Measurements from ENCODE around the gene NAALADL2.
"Not testable (repeated sequence)": the region's sequence is repeated elsewhere in the genome, so short reads cannot be mapped to it uniquely, and the experiment has no call there.

The NAALADL2 gene

GRCh38 chr3:175457301-175457700 is 598.2 kb downstream of the NAALADL2 start:
- intact Hi-C loops (cut with DNase I; ENCODE audit: low total_unique reads) = no loop called here
- H3K27me3 ChIP-seq = no peaks in the 10 kb centered on the region
- TF ChIP-seq CTCF (IDR thresholded peaks at IDR 0.05) = no peak
- no peaks in the 10 kb centered on the region for H3K36me3 ChIP-seq
- no peak overlapping the region for H3K4me3 ChIP-seq
- no peak for DNase-seq
- H3K4me1 ChIP-seq = no peaks in the 10 kb centered on the region
- H3K27ac ChIP-seq = no peak overlapping the region
- no peaks in the 10 kb centered on the region for H3K9me3 ChIP-seq

- H3K27me3 ChIP-seq; H3K36me3 ChIP-seq; H3K4me3 ChIP-seq; intact Hi-C loops (cut with DNase I; ENCODE audit: low total_unique reads); H3K4me1 ChIP-seq; DNase-seq; H3K9me3 ChIP-seq; H3K27ac ChIP-seq: not testable (repeated sequence)
Observed at GRCh38 chr3:175460849-175461399, 601.8 kb downstream of the NAALADL2 start.

GRCh38 chr3:175464362-175464761 is 605.2 kb downstream of the NAALADL2 start:
- DNase-seq = no peak
- no peaks in the 10 kb centered on the region for H3K27me3 ChIP-seq
- no peak for TF ChIP-seq CTCF (IDR thresholded peaks at IDR 0.05)
- no peak overlapping the region for H3K4me3 ChIP-seq
- H3K9me3 ChIP-seq = no peaks in the 10 kb centered on the region
- intact Hi-C loops (cut with DNase I; ENCODE audit: low total_unique reads) = no loop called here
- H3K4me1 ChIP-seq = no peaks in the 10 kb centered on the region
- H3K27ac ChIP-seq = no peak overlapping the region
- no peaks in the 10 kb centered on the region for H3K36me3 ChIP-seq

GRCh38 chr3:175469124-175469523 is 610.0 kb downstream of the NAALADL2 start:
- intact Hi-C loops (cut with DNase I; ENCODE audit: low total_unique reads) = no loop called here
- no peaks in the 10 kb centered on the region for H3K27me3 ChIP-seq
- no peak overlapping the region for H3K4me3 ChIP-seq
- H3K27ac ChIP-seq = no peak overlapping the region
- H3K4me1 ChIP-seq = no peaks in the 10 kb centered on the region
- H3K36me3 ChIP-seq = no peaks in the 10 kb centered on the region
- TF ChIP-seq CTCF (IDR thresholded peaks at IDR 0.05) = no peak
- no peaks in the 10 kb centered on the region for H3K9me3 ChIP-seq
- DNase-seq = no peak

- Histone ChIP-seq H3K9me3 (no peaks in the 10 kb centered on the region), H3K27me3 (no peaks in the 10 kb centered on the region), H3K4me3 (no peak overlapping the region), H3K4me1 (no peaks in the 10 kb centered on the region), H3K36me3 (no peaks in the 10 kb centered on the region), H3K27ac (no peak overlapping the region)
- DNase-seq = no peak
- TF ChIP-seq CTCF (IDR thresholded peaks at IDR 0.05) = no peak
- intact Hi-C loops (cut with DNase I; ENCODE audit: low total_unique reads) = no loop called here
Observed at GRCh38 chr3:175475765-175476164, 616.6 kb downstream of the NAALADL2 start.

- Histone ChIP-seq H3K27ac (no peak overlapping the region), H3K4me3 (no peak overlapping the region), H3K27me3 (no peaks in the 10 kb centered on the region), H3K36me3 (no peaks in the 10 kb centered on the region), H3K4me1 (no peaks in the 10 kb centered on the region), H3K9me3 (no peaks in the 10 kb centered on the region)
- intact Hi-C loops (cut with DNase I; ENCODE audit: low total_unique reads) = no loop called here
- DNase-seq = no peak
- no peak for TF ChIP-seq CTCF (IDR thresholded peaks at IDR 0.05)
Observed at GRCh38 chr3:175476489-175476888, 617.4 kb downstream of the NAALADL2 start.

All from tibial artery (tissue), 4 donors.